GM20000 (cell line): ENCODE measurements around the gene LIPG.

ENCODE experiments used
- DNase-seq: peaks from one replicate; pipeline ENCODE4 v3.0.0; 2012; ENCODE audit warnings: low spot score
- TF ChIP-seq, protein P1 (sequence below): IDR thresholded peaks from 2 replicates; pipeline ENCODE4 v1.5.1; 2012; ENCODE audit warnings: mild to moderate bottlenecking, control low read depth; ENCODE audit errors: extremely low read depth, missing control alignments

Gene LIPG

DNA sequence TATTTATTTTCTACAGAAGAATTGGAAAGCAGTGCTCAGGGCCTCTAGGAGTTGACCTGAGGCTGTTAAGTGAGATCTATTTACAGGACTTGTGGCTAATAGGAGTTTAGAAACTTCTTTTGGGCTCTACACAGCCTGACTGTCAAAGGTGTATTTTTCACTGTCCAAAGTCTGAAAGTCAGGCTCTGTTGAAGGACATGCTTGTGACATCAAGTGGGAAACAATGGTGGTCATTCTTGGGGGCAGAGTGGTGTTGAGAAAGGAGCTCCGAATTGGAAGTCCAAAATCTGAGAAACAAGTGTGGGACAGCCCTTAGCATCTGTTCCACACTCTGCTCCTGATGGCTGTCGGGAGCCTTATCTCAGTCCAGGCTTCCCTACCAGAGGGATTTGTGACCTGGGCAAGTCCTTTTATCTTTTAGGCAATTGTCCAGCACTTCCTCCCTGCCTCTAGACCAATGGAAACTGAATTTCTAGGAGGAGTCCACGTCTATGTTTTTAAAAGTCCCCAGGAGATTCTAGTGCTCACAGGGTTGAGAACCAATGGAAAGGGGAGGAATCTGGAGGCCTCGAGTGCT, 76.4 kb downstream of the LIPG start:
- TF ChIP-seq, protein P1, sequence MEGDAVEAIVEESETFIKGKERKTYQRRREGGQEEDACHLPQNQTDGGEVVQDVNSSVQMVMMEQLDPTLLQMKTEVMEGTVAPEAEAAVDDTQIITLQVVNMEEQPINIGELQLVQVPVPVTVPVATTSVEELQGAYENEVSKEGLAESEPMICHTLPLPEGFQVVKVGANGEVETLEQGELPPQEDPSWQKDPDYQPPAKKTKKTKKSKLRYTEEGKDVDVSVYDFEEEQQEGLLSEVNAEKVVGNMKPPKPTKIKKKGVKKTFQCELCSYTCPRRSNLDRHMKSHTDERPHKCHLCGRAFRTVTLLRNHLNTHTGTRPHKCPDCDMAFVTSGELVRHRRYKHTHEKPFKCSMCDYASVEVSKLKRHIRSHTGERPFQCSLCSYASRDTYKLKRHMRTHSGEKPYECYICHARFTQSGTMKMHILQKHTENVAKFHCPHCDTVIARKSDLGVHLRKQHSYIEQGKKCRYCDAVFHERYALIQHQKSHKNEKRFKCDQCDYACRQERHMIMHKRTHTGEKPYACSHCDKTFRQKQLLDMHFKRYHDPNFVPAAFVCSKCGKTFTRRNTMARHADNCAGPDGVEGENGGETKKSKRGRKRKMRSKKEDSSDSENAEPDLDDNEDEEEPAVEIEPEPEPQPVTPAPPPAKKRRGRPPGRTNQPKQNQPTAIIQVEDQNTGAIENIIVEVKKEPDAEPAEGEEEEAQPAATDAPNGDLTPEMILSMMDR: no peak
- DNase-seq: no peak

DNA sequence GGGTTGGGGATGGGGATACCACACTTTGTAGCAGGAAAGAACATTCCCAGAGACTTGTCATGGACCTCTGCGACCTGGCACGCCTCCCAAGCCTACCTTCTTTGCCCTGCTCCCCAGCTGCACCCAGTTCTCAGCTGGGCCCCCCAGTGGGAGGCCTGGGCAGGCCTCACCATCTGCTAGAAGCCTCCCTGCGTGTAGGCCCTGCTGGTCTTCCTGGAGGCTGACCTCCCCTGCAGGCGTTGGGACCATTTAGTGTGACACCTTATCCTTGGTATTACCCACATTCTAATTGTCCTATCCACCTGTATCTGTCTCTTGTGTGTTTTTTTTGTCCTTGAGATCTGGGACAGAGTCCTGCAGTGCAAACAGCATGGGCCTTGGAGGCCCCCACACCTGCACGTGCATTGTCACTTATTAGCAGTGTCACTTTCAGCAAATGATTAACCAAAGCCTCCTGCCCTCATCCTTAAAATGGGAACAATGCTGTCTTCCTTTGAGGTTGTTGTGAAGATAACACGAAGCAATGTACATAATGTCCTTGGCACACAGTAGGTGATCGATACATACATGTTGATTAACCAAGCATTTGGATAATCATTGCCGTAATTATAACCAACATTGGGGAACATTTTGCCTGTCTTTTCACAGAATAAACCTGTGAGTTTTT, 77.2 kb downstream of the LIPG start:
- no peak for DNase-seq
- TF ChIP-seq, protein P1: no peak

DNA sequence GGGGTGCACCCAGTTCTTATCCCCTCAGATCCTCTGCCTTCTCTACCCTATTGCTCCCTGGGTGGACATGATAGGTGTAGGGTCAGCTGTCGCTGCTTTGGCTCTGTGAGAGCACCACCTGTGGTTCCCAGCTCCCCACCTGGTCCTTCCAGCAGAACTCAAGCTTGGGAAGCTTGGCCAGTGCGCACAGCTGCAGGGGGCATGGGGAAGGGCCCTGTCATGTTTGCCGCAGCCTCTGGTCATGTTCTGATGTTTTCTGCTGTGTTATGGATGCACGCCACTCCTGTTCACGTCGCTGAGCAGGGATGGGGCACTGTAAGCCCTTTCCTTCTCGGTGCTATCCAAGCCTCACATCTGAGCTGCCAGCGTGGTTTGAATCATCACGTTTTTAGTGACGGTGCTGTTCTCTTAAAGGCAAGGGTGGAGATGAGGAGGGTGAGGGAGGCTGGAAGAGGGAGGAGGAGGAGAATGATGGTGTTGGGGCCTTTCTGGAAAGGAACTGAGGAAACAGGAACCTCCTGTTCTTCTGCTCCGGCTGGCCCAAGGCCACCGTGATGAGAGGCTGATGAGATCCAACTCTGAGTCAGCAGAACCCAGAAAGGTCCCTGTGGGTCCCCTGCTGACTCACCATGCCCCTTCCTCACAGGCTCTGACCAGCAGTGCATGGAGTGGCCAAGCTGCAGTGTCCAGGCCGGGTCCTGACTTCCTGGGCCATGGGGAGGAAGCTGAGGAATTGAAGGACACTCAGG, 78.0 kb downstream of the LIPG start:
- DNase-seq: no peak
- TF ChIP-seq, protein P1: no peak

DNA sequence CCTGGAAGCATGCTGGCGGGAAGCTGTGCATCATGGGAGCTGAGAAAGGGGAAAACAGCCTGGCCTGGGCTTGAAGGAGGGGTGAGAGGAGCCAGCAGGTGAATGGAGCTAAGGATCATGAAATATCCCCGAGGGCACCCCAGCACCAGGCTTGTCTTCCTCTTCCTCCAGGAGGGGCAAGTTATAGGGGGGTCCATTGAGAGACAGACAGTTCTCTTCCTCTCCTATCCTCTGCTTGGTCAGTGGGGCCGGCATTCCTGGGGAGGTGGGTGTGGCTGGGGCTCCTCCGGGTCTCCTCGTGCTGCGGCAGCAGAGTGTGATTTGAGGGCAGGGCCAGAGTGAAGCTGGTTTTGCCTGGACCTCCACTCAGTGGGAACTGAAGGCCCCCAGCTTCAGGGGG, 78.9 kb downstream of the LIPG start:
- DNase-seq: no peak
- TF ChIP-seq, protein P1: no peak

DNA sequence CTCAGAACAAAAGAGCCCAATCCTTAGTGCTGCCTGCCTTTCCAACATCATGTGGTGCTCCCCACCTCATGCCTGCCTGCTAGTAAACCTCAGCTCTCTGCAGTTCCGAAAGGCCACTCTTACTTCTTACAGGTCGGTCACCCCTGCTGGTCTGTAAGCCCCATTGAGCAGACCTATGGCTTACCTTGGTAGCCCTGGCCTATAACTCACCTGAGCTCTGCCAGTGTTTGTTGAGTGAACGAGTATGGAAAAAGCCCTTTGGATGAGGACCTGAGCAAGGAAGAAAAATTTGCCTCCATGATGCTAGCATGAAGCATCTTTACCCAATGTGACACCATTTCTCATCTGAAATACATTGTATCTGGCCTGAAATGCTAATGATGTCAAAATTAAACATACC, 83.3 kb downstream of the LIPG start:
- TF ChIP-seq, protein P1: no peak
- no peak for DNase-seq

DNA sequence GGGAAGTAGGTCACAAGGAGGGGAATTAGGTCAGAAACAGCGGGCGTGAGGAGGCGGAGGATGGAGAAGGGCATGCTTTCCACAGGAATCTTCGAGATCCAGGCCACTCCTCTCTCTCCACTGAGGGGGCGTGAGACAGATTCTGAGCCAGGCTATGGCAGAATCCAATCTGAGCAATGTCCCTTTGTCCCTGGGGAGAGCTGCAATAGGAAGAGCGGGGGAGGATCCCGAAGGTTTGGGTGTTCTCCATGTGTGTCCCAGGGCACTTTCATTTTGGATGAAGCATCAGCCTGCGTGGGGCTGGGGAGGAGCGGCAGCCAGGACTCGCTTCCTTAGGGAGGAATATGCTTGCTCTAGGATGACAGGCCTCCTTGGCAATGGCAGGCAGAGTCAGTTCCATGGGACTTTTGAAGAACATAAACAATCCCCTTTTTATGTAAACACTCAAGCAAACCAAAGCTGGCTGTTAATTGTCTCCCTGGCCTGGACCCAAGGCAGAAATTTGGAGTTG, 84.0 kb downstream of the LIPG start:
- TF ChIP-seq, protein P1: no peak
- no peak for DNase-seq

DNA sequence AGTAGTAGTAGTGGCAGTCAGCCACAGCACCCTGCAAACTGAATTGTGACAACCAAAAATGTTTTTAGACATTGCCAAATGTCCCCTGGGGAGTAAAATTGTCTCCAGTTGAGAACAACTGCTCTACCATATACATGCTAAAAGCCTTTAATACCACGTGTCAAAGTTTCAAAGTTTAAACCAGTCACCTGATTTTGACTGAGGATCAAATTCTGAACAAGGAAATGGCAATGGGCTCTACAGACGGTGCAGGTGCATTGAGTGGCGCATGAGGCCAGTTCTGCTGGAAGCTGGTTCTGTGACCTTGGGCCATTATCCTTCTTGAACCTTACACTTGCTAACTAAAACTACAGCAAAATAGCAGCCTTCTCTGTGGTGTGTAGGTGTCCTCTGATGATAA, 85.0 kb downstream of the LIPG start:
- TF ChIP-seq, protein P1: no peak
- DNase-seq: no peak
